ENCODE measurements around the gene RPUSD1. TPM values are rescaled to one million over a fixed set of nuclear protein-coding genes. Genes with fewer than 3 reads are reported as not detected.

Gene RPUSD1
- total and polyA plus RNA-seq, 2 of the 13 experiments (the other 11 are each of a cell fraction or from before 2014, with no cell fraction given) = 13.1 to 26.2 TPM

DNA sequence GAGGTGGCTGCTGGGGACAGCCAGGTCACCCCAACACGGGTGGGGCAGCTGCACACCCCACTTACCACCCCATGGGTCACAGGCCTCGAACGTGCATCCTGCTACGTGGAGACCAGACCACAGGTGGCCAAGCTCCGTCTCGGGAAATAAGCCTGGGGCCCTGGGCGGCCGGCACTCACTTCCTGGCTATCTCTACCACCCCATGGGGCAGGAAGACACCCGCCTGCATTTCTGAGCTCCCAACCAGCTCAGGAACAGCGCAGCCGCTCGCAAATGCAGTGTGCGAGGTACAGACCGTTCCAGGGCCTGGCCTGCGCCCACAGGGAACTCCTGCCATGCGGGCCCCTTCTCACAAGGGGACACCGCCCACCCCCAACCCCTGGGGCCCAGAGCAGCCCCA lies 17.3 kb upstream of the RPUSD1 start:
- no peak for ATAC-seq
- Histone ChIP-seq H3K4me3 (replicated peaks in 1 of 3; ENCODE audit: insufficient read depth in 1 of 3, low read depth in 2 of 3, low read length in 3 of 3) (no peak overlapping the region), H3K9ac (ENCODE audit: insufficient read depth, low read depth, low read length) (no peak overlapping the region), H3K4me2 (ENCODE audit: low read depth, low read length) (no peak overlapping the region), H3K4me1 (ENCODE audit: insufficient read depth, low read length) (no peaks in the 10 kb centered on the region), H3K79me2 (ENCODE audit: insufficient read depth, low read length) (no peaks in the 10 kb centered on the region), H3K36me3 (replicated peaks in 1 of 2; ENCODE audit: control insufficient read depth in 1 of 2, insufficient read depth in 2 of 2, low read length in 2 of 2) (no peaks in the 10 kb centered on the region), H3K27ac (ENCODE audit: extremely low read length, insufficient read depth, low read length) (no peak overlapping the region), H3K27me3 (ENCODE audit: control insufficient read depth in 1 of 2, insufficient read depth in 2 of 2, low read length in 2 of 2) (peaks cover 34 to 75% of the 10 kb centered on the region in 2 experiments), H4K20me1 (ENCODE audit: insufficient read depth, low read length) (no peaks in the 10 kb centered on the region), H3K9me3 (ENCODE audit: low read length) (no peaks in the 10 kb centered on the region), H2AFZ (ENCODE audit: low read length) (no peak overlapping the region)
- intact Hi-C loops (cut with micrococcal nuclease; ENCODE audit: unreplicated experiment) (no loop called here), in situ Hi-C loops (cut with HindIII; ENCODE audit: extremely low pct_ligation_motif_present, low pct_unique_long_range_greater_than_20kb) (loop anchor here (25.0 kb wide), 1 partner anchor 407 kb away; no protein-coding TSS in a partner anchor)
- 0% methylated on average over 4 of the region's 17 CpGs for WGBS (ENCODE audit: low lambda C conversion rate)
- no peak for FAIRE-seq
- ChIA-PET CTCF (ENCODE audit: low intra/inter-chr PET ratio, low total read pairs) (no interaction called here), POLR2A (no interaction called here)
- BruUV-seq (replicated peaks) = no TSS peak
- TF ChIP-seq EZH2 (conservative IDR thresholded peaks at IDR 0.05; ENCODE audit: low read depth, low read length) = 0 out of 2 replicates have a peak, but pooled peaks have one; percentile 13
- TF ChIP-seq TAF15 (IDR thresholded peaks at IDR 0.05; ENCODE audit: low read depth, low read length, poor library complexity, severe bottlenecking) = no peak
- no peak for DNase-seq (ENCODE audit: low spot score)

DNA sequence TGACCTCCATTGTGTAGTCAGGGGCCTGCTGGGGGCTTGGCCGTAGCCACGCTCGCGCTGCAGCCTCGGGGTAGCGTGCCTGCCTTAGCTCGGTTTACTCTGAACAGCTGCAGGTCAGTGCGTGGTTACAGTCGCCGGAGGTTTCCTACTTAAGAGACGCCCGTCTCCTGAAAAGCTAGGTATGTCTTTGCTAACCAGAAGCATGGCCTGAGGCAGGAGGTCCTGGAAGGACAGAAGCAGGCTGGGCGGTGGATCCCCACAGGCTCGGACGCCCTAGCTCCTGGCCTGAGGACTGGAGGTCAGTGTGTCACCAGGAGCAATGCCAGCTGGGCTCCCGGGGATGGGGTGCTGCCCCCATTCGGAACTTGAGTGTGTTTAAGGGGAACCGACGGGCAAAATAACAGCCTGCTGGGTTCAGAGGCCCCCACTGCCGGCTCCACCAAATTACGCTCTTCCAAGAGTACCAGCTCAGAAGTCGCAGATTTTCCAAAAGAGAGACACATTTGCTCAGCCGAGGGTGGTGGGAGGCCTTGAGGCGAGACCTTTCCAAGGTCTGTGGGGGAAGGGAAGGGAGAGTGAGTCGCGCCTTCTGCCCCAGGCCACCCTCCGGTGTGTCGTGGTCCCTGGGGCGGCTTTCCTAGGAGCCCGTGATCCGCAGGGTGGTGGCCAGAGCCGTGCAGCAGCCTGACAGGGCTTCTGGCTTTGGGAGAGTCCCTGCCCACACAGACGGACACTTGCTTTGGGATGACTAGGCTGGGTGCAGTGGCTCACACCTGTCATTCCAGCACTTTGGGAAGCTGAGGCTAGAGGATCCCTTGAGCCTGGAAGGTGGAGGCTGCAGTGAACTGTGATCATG lies 16.2 kb upstream of the RPUSD1 start:
- in situ Hi-C loops (cut with HindIII; ENCODE audit: extremely low pct_ligation_motif_present, low pct_unique_long_range_greater_than_20kb) (loop anchor here (25.0 kb wide), 1 partner anchor 408 kb away; no protein-coding TSS in a partner anchor), intact Hi-C loops (cut with micrococcal nuclease; ENCODE audit: unreplicated experiment) (no loop called here)
- H3K36me3 ChIP-seq (replicated peaks in 1 of 2; ENCODE audit: control insufficient read depth in 1 of 2, insufficient read depth in 2 of 2, low read length in 2 of 2) = no peaks in the 10 kb centered on the region
- DNase-seq (ENCODE audit: low spot score) (no peak), FAIRE-seq (no peak), ATAC-seq (no peak)
- H3K4me2 ChIP-seq (ENCODE audit: low read depth, low read length) = no peak overlapping the region
- no peak overlapping the region for H3K27ac ChIP-seq (ENCODE audit: extremely low read length, insufficient read depth, low read length)
- no peaks in the 10 kb centered on the region for H3K9me3 ChIP-seq (ENCODE audit: low read length)
- BruUV-seq (replicated peaks) = no TSS peak
- peaks cover 32 to 65% of the 10 kb centered on the region in 2 experiments for H3K27me3 ChIP-seq (ENCODE audit: control insufficient read depth in 1 of 2, insufficient read depth in 2 of 2, low read length in 2 of 2)
- ChIA-PET POLR2A (no interaction called here), CTCF (ENCODE audit: low intra/inter-chr PET ratio, low total read pairs) (no interaction called here)
- H2AFZ ChIP-seq (ENCODE audit: low read length) = no peak overlapping the region
- H4K20me1 ChIP-seq (ENCODE audit: insufficient read depth, low read length) = no peaks in the 10 kb centered on the region
- no peak overlapping the region for H3K4me3 ChIP-seq (replicated peaks in 1 of 3; ENCODE audit: insufficient read depth in 1 of 3, low read depth in 2 of 3, low read length in 3 of 3)
- no peak overlapping the region for H3K9ac ChIP-seq (ENCODE audit: insufficient read depth, low read depth, low read length)
- H3K4me1 ChIP-seq (ENCODE audit: insufficient read depth, low read length) = no peaks in the 10 kb centered on the region
- 18% methylated on average over 19 of the region's 33 CpGs for WGBS (ENCODE audit: low lambda C conversion rate)
- TF ChIP-seq MXD4 (CRISPR knock-in tag; IDR thresholded peaks at IDR 0.05) (no peak), CREM (IDR thresholded peaks at IDR 0.05) (no peak), CREM (CRISPR knock-in tag; IDR thresholded peaks at IDR 0.05) (no peak)
- H3K79me2 ChIP-seq (ENCODE audit: insufficient read depth, low read length) = no peaks in the 10 kb centered on the region
